Erythroblast (primary cell): ENCODE data around the gene EPHA2.

Source experiments
- GATA1 ChIP-seq: IDR thresholded peaks from 2 replicates; pipeline ENCODE4 v1.6.1; 2011; ENCODE audit warnings: low read depth, mild to moderate bottlenecking, control low read depth, low read length, moderate library complexity
- POLR2A ChIP-seq: IDR thresholded peaks from 2 replicates; pipeline ENCODE4 v1.6.1; 2011; ENCODE audit warnings: mild to moderate bottlenecking, low read length

GRCh38 chr1:16196874-16197273 is 41.0 kb upstream of the EPHA2 start:
- TF ChIP-seq POLR2A (no peak), GATA1 (no peak)
